Parathyroid adenoma (tissue), 2 donors: ENCODE results near the gene TRERF1.

Experiments used
- H2AFZ ChIP-seq: fragments of 300-600 bp; sonication (generic); one replicate; pipeline ENCODE4 v1.7.0; 2017; ENCODE audit warnings: antibody characterized with exemption, mild to moderate bottlenecking
- H3K27ac ChIP-seq: fragments of 300-600 bp; sonication (generic); one replicate; pipeline ENCODE4 v1.7.0; 2017
- H3K27me3 ChIP-seq: fragments of 300-600 bp; sonication (generic); one replicate; pipeline ENCODE4 v1.7.0; 2017; ENCODE audit warnings: low read length; ENCODE audit not compliant: control insufficient read depth, insufficient read depth
- H3K36me3 ChIP-seq: fragments of 300-600 bp; sonication (generic); one replicate; pipeline ENCODE4 v1.7.0; 2017; ENCODE audit warnings: low read length; ENCODE audit not compliant: control insufficient read depth, insufficient read depth
- H3K4me1 ChIP-seq: fragments of 300-600 bp; sonication (generic); one replicate; pipeline ENCODE4 v1.7.0; 2017; ENCODE audit warnings: control low read depth
- H3K4me2 ChIP-seq: fragments of 300-600 bp; sonication (generic); one replicate; pipeline ENCODE4 v1.7.0; 2017; ENCODE audit warnings: low read length
- H3K4me3 ChIP-seq: fragments of 300-600 bp; sonication (generic); one replicate; pipeline ENCODE4 v1.7.0; 2017; ENCODE audit warnings: low read depth, low read length
- H3K79me2 ChIP-seq: fragments of 300-600 bp; sonication (generic); one replicate; pipeline ENCODE4 v1.7.0; 2017; ENCODE audit warnings: control low read depth
- H3K9ac ChIP-seq: fragments of 300-600 bp; sonication (generic); one replicate; pipeline ENCODE4 v1.7.0; 2017; ENCODE audit warnings: mild to moderate bottlenecking
- H3K9me3 ChIP-seq: fragments of 300-600 bp; sonication (generic); one replicate; pipeline ENCODE4 v1.7.0; 2017; ENCODE audit warnings: low read length; ENCODE audit not compliant: control insufficient read depth
- CTCF ChIP-seq: fragments of 300-600 bp; sonication (generic); IDR thresholded peaks from one replicate; pipeline ENCODE4 v1.7.0; 2017; ENCODE audit warnings: antibody characterized with exemption, mild to moderate bottlenecking
- donor health status: primary hyperparathyroidism.

TRERF1 gene

GRCh38 chr6:42440778-42441696, 10.7 kb downstream of the TRERF1 start:
- TF ChIP-seq CTCF: no peak

GRCh38 chr6:42440027-42440426, 11.7 kb downstream of the TRERF1 start:
- Histone ChIP-seq H3K9ac (no peak overlapping the region), H3K4me2 (no peak overlapping the region), H3K36me3 (no peaks in the 10 kb centered on the region), H3K27me3 (no peaks in the 10 kb centered on the region), H3K4me3 (no peak overlapping the region), H2AFZ (no peak overlapping the region), H3K79me2 (peaks cover 18% of the 10 kb centered on the region), H3K27ac (peak overlapping the region; percentile 39), H3K9me3 (no peaks in the 10 kb centered on the region), H3K4me1 (peaks cover 29% of the 10 kb centered on the region)
- no peak for TF ChIP-seq CTCF

More at GRCh38 chr6:42440778-42441696, 10.7 kb downstream of the TRERF1 start:
- H3K4me3 ChIP-seq: no peak overlapping the region
- peaks cover 29% of the 10 kb centered on the region for H3K4me1 ChIP-seq
- no peaks in the 10 kb centered on the region for H3K9me3 ChIP-seq
- peak overlapping the region; percentile 58 for H3K27ac ChIP-seq
- peaks cover 19% of the 10 kb centered on the region for H3K79me2 ChIP-seq
- H3K36me3 ChIP-seq: no peaks in the 10 kb centered on the region
- no peak overlapping the region for H3K9ac ChIP-seq
- no peaks in the 10 kb centered on the region for H3K27me3 ChIP-seq
- peak overlapping the region; percentile 63 for H2AFZ ChIP-seq
- peak overlapping the region; percentile 36 for H3K4me2 ChIP-seq

GRCh38 chr6:42436825-42437224, 14.9 kb downstream of the TRERF1 start:
- H3K27me3 ChIP-seq: no peaks in the 10 kb centered on the region
- TF ChIP-seq CTCF: no peak
- H2AFZ ChIP-seq: no peak overlapping the region
- no peak overlapping the region for H3K27ac ChIP-seq
- no peaks in the 10 kb centered on the region for H3K36me3 ChIP-seq
- H3K4me1 ChIP-seq: peaks cover 14% of the 10 kb centered on the region
- no peaks in the 10 kb centered on the region for H3K9me3 ChIP-seq
- H3K4me3 ChIP-seq: no peak overlapping the region
- H3K4me2 ChIP-seq: no peak overlapping the region
- H3K9ac ChIP-seq: no peak overlapping the region
- H3K79me2 ChIP-seq: peaks cover 21% of the 10 kb centered on the region

- no peak for TF ChIP-seq CTCF
- Histone ChIP-seq H3K9me3 (no peaks in the 10 kb centered on the region), H3K79me2 (peaks cover 37% of the 10 kb centered on the region), H3K27ac (no peak overlapping the region), H3K36me3 (no peaks in the 10 kb centered on the region), H3K9ac (no peak overlapping the region), H3K27me3 (no peaks in the 10 kb centered on the region), H3K4me1 (no peaks in the 10 kb centered on the region), H3K4me2 (no peak overlapping the region), H3K4me3 (no peak overlapping the region), H2AFZ (no peak overlapping the region)
Measured at GRCh38 chr6:42434237-42434636, 17.5 kb downstream of the TRERF1 start.
